ENCODE measurements around the gene DUS2.

The DUS2 gene

DNA sequence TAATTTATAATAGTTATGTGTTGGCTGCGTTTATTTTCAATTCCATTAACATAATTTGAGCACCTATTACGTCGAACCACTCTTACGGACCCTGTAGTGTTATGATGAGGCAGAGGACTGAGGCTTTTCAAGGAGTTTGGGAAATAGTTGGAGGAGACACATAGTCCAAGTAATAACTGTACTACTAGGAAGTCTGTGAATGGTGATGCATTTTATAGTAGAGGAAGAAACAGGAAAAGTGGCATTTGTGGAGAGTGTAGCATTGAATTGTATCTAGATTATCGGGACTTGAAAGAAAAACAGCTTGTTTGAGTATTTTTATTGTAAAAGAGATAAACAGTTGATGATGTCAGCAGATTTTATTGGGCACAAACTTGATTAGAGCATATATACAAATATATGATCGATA, 63.8 kb downstream of the DUS2 start (continued):
- TF ChIP-seq, protein P1, sequence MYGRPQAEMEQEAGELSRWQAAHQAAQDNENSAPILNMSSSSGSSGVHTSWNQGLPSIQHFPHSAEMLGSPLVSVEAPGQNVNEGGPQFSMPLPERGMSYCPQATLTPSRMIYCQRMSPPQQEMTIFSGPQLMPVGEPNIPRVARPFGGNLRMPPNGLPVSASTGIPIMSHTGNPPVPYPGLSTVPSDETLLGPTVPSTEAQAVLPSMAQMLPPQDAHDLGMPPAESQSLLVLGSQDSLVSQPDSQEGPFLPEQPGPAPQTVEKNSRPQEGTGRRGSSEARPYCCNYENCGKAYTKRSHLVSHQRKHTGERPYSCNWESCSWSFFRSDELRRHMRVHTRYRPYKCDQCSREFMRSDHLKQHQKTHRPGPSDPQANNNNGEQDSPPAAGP (tag by site-specific recombination; IDR thresholded peaks at IDR 0.05), result no peak
- TF ChIP-seq OVOL3 (tag by site-specific recombination; IDR thresholded peaks at IDR 0.05), result no peak
- TF ChIP-seq, protein P2, sequence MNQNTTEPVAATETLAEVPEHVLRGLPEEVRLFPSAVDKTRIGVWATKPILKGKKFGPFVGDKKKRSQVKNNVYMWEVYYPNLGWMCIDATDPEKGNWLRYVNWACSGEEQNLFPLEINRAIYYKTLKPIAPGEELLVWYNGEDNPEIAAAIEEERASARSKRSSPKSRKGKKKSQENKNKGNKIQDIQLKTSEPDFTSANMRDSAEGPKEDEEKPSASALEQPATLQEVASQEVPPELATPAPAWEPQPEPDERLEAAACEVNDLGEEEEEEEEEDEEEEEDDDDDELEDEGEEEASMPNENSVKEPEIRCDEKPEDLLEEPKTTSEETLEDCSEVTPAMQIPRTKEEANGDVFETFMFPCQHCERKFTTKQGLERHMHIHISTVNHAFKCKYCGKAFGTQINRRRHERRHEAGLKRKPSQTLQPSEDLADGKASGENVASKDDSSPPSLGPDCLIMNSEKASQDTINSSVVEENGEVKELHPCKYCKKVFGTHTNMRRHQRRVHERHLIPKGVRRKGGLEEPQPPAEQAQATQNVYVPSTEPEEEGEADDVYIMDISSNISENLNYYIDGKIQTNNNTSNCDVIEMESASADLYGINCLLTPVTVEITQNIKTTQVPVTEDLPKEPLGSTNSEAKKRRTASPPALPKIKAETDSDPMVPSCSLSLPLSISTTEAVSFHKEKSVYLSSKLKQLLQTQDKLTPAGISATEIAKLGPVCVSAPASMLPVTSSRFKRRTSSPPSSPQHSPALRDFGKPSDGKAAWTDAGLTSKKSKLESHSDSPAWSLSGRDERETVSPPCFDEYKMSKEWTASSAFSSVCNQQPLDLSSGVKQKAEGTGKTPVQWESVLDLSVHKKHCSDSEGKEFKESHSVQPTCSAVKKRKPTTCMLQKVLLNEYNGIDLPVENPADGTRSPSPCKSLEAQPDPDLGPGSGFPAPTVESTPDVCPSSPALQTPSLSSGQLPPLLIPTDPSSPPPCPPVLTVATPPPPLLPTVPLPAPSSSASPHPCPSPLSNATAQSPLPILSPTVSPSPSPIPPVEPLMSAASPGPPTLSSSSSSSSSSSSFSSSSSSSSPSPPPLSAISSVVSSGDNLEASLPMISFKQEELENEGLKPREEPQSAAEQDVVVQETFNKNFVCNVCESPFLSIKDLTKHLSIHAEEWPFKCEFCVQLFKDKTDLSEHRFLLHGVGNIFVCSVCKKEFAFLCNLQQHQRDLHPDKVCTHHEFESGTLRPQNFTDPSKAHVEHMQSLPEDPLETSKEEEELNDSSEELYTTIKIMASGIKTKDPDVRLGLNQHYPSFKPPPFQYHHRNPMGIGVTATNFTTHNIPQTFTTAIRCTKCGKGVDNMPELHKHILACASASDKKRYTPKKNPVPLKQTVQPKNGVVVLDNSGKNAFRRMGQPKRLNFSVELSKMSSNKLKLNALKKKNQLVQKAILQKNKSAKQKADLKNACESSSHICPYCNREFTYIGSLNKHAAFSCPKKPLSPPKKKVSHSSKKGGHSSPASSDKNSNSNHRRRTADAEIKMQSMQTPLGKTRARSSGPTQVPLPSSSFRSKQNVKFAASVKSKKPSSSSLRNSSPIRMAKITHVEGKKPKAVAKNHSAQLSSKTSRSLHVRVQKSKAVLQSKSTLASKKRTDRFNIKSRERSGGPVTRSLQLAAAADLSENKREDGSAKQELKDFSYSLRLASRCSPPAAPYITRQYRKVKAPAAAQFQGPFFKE (tag by site-specific recombination; IDR thresholded peaks at IDR 0.05; ENCODE audit: borderline replicate concordance), result no peak
- TF ChIP-seq ZNF157 (tag by site-specific recombination; IDR thresholded peaks at IDR 0.05), result no peak
- no peak for TF ChIP-seq ZNF302 (tag by site-specific recombination; IDR thresholded peaks at IDR 0.05; ENCODE audit: low read depth)
- TF ChIP-seq ZNF19 (tag by site-specific recombination; IDR thresholded peaks at IDR 0.05; ENCODE audit: low read depth), result no peak
- TF ChIP-seq ZNF677 (tag by site-specific recombination; IDR thresholded peaks at IDR 0.05), result no peak
- no peak for TF ChIP-seq TRIM28 (IDR thresholded peaks at IDR 0.05; ENCODE audit: borderline replicate concordance, low read length)
- TF ChIP-seq, protein P3, sequence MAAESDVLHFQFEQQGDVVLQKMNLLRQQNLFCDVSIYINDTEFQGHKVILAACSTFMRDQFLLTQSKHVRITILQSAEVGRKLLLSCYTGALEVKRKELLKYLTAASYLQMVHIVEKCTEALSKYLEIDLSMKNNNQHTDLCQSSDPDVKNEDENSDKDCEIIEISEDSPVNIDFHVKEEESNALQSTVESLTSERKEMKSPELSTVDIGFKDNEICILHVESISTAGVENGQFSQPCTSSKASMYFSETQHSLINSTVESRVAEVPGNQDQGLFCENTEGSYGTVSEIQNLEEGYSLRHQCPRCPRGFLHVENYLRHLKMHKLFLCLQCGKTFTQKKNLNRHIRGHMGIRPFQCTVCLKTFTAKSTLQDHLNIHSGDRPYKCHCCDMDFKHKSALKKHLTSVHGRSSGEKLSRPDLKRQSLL (tag by site-specific recombination; IDR thresholded peaks at IDR 0.05), result no peak
- no peak for TF ChIP-seq ZNF585B (tag by site-specific recombination; IDR thresholded peaks at IDR 0.05)
- TF ChIP-seq ZNF510 (tag by site-specific recombination; IDR thresholded peaks at IDR 0.05; ENCODE audit: insufficient replicate concordance), result no peak
- peak; percentile 69 for TF ChIP-seq ZNF629 (tag by site-specific recombination; IDR thresholded peaks at IDR 0.05)
- TF ChIP-seq, protein P4, sequence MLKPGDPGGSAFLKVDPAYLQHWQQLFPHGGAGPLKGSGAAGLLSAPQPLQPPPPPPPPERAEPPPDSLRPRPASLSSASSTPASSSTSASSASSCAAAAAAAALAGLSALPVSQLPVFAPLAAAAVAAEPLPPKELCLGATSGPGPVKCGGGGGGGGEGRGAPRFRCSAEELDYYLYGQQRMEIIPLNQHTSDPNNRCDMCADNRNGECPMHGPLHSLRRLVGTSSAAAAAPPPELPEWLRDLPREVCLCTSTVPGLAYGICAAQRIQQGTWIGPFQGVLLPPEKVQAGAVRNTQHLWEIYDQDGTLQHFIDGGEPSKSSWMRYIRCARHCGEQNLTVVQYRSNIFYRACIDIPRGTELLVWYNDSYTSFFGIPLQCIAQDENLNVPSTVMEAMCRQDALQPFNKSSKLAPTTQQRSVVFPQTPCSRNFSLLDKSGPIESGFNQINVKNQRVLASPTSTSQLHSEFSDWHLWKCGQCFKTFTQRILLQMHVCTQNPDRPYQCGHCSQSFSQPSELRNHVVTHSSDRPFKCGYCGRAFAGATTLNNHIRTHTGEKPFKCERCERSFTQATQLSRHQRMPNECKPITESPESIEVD (tag by site-specific recombination; IDR thresholded peaks at IDR 0.05), result peak; percentile 86
- no peak for TF ChIP-seq BCL11A (tag by site-specific recombination; IDR thresholded peaks at IDR 0.05; ENCODE audit: low read depth)
- no peak for TF ChIP-seq GLI4 (tag by site-specific recombination; IDR thresholded peaks at IDR 0.05)
- TF ChIP-seq KLF1 (tag by site-specific recombination; IDR thresholded peaks at IDR 0.05), result no peak
- no peak for TF ChIP-seq ZNF335 (tag by site-specific recombination; conservative IDR thresholded peaks at IDR 0.05)
- TF ChIP-seq, protein P5, sequence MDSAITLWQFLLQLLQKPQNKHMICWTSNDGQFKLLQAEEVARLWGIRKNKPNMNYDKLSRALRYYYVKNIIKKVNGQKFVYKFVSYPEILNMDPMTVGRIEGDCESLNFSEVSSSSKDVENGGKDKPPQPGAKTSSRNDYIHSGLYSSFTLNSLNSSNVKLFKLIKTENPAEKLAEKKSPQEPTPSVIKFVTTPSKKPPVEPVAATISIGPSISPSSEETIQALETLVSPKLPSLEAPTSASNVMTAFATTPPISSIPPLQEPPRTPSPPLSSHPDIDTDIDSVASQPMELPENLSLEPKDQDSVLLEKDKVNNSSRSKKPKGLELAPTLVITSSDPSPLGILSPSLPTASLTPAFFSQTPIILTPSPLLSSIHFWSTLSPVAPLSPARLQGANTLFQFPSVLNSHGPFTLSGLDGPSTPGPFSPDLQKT (IDR thresholded peaks at IDR 0.05; ENCODE audit: borderline replicate concordance, low read depth, low read length), result no peak
- TF ChIP-seq ZNF114 (tag by site-specific recombination; IDR thresholded peaks at IDR 0.05), result no peak
- TF ChIP-seq, protein P6, sequence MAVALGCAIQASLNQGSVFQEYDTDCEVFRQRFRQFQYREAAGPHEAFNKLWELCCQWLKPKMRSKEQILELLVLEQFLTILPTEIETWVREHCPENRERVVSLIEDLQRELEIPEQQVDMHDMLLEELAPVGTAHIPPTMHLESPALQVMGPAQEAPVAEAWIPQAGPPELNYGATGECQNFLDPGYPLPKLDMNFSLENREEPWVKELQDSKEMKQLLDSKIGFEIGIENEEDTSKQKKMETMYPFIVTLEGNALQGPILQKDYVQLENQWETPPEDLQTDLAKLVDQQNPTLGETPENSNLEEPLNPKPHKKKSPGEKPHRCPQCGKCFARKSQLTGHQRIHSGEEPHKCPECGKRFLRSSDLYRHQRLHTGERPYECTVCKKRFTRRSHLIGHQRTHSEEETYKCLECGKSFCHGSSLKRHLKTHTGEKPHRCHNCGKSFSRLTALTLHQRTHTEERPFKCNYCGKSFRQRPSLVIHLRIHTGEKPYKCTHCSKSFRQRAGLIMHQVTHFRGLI (tag by site-specific recombination; IDR thresholded peaks at IDR 0.05), result no peak
- TF ChIP-seq ZNF626 (tag by site-specific recombination; IDR thresholded peaks at IDR 0.05), result no peak
- TF ChIP-seq YY1 (tag by site-specific recombination; IDR thresholded peaks at IDR 0.05), result no peak
- TF ChIP-seq ZNF830 (tag by site-specific recombination; IDR thresholded peaks at IDR 0.05; ENCODE audit: low read depth), result no peak
- no peak for TF ChIP-seq ZNF76 (tag by site-specific recombination; IDR thresholded peaks at IDR 0.05; ENCODE audit: borderline replicate concordance, low read depth)
- TF ChIP-seq ZBTB17 (tag by site-specific recombination; IDR thresholded peaks at IDR 0.05), result peak; percentile 90
- TF ChIP-seq ZNF560 (tag by site-specific recombination; IDR thresholded peaks at IDR 0.05; ENCODE audit: borderline replicate concordance), result no peak
- no peak for TF ChIP-seq SCRT2 (tag by site-specific recombination; IDR thresholded peaks at IDR 0.05)
- no peak for TF ChIP-seq HOXC10 (CRISPR knock-in tag; IDR thresholded peaks at IDR 0.05)
